NCI-H1092 treated with DMSO at 0.1 percent for 48 hours (cell line): ENCODE results near the gene CETP.

Experiments used
- DNase-seq: peaks from one replicate; lab custom pipeline; 2025; lab: John Stamatoyannopoulos, UW

CETP gene

DNA sequence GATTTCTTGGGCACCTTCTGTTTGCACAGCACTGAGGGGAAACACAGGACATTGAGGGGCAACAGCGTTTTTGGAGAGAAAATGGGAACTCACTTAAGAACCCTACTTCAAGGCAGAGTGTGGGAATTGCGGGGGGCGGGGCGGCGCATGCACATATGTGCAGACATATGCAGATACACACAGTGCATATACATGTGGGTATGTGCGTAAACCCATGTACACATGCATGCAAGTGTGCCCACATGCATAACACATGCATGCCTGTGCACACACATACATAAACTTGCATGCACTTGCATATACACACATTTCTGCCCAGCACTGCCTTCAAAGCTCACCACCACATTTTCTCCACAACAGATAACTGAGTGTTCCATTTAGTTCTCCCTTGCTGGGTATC lies 60.0 kb downstream of the CETP start:
- no peak for DNase-seq

DNA sequence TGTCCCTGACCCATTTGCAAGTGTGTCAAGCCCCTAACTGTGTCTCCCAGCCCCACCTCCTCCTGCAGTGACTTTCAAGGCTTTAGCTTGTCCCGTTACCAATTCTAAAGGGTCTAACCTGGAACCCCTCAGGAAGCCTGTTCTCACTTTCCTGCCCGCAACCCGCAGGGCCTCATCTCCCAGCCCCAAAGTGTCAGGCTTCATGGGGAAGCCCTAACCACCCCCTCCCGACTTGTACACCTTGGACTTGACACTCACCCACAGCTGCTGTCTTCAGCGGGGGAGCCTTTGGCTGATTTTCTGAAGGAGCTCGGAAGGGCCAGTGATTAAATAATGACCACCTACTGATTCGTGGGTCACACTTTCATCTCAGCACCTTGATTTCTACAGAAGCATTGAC lies 60.7 kb downstream of the CETP start:
- no peak for DNase-seq

DNA sequence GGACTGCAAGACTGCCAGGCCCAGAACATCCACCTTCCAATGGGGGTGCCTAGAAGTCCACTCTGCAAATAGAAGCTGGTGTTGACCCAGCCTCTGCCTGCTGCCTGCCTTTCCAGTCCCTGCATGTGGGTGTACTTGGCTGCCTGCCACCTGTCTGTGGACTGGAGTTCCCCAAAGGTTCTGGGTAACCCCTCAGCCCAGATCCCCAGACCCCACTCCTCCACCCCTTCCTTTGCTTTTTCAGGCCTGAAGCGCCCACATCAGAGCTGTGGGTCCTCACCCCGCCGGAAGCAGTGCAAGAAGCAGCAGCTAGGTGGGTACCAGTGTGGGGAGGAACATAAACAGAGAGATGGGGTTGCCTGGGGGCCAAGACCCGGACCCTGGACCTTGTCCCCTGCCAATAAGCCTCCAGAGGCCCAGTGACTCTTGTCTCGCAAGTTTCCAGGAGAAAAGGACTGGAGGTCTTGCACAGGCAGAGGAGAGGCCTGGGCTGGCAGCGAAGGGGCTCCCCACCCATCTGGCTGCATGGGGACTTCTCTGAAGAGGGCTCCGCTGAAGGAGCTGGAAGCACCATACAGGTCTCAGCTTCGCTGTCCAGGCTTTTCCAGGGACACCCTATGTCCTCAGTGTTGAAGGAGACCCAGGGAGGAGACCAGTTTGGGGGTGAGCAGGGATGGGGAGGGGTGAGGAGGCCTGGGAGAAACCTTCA lies 61.9 kb downstream of the CETP start:
- no peak for DNase-seq

DNA sequence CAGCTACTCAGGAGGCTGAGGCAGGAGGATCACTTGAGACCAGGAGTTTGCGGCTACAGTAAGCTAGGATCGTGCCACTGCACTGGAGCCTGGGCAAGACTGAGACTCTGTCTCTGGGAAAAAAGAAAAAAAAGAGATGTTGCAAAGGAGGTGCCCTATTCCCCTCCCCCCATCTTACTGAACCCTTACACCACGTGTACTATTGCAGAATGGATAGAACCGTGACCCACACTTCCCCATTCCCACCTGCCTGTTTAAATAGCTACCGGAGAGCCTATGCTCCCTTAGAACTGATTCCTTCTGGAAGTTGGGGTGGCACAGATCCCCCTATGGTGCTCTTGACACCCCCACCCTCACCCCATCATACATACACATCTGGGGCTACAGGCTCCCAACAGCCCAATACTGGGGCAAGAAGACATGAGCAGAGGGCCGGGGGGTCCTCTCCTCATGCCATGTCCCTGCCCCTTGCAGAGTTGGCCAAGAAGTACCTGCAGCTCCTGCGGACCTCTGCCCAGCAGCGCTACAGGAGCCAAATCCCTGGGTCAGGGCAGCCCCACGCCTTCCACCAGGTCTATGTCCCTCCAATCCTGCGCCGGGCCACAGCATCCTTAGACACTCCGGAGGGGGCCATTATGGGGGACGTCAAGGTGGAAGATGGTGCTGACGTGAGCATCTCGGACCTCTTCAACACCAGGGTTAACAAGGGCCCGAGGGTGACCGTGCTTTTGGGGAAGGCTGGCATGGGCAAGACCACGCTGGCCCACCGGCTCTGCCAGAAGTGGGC lies 63.3 kb downstream of the CETP start:
- DNase-seq, result no peak

DNA sequence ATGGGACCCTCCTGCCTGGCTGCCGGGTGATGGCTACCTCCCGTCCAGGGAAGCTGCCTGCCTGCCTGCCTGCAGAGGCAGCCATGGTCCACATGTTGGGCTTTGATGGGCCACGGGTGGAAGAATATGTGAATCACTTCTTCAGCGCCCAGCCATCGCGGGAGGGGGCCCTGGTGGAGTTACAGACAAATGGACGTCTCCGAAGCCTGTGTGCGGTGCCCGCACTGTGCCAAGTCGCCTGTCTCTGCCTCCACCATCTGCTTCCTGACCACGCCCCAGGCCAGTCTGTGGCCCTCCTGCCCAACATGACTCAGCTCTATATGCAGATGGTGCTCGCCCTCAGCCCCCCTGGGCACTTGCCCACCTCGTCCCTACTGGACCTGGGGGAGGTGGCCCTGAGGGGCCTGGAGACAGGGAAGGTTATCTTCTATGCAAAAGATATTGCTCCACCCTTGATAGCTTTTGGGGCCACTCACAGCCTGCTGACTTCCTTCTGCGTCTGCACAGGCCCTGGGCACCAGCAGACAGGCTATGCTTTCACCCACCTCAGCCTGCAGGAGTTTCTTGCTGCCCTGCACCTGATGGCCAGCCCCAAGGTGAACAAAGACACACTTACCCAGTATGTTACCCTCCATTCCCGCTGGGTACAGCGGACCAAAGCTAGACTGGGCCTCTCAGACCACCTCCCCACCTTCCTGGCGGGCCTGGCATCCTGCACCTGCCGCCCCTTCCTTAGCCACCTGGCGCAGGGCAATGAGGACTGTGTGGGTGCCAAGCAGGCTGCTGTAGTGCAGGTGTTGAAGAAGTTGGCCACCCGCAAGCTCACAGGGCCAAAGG lies 64.4 kb downstream of the CETP start:
- DNase-seq, result no peak

DNA sequence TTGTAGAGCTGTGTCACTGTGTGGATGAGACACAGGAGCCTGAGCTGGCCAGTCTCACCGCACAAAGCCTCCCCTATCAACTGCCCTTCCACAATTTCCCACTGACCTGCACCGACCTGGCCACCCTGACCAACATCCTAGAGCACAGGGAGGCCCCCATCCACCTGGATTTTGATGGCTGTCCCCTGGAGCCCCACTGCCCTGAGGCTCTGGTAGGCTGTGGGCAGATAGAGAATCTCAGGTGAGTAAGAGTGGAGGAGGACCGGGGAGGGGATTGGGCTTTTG lies 65.0 kb downstream of the CETP start:
- no peak for DNase-seq

DNA sequence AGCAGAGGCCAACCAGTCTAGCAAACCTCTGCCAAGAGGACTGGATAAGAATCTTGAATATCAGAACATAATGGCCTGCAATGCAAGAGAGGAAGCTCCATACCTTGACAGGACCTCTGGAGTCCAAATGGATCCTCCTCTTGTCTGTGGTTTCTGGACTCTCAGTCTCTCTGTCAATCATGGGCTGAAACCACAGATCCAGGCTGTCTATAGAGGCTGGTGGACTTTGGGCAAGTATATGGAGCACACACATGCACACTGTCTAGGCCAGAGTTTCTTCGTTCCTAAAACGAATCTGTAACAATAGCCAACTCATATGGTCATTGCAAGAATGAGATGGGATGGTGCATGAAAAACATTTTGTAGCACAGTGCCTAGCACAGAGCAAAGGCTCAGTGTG lies 65.3 kb downstream of the CETP start:
- DNase-seq, result no peak

DNA sequence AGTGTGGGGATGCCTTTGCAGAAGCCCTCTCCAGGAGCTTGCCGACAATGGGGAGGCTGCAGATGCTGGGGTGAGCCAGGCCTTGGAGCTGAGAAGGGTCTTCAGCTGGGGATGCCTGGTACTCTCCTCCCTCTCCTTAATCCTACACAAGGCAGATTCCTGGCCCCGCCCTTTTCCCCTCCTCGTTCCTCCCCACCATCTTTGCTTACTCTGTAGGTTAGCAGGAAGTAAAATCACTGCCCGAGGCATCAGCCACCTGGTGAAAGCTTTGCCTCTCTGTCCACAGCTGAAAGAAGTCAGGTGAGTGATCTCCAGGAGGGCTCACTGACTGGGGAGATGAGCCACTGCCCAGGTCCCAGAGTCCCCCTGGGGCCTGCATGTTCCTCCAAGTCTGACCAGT lies 66.3 kb downstream of the CETP start:
- DNase-seq, result no peak

DNA sequence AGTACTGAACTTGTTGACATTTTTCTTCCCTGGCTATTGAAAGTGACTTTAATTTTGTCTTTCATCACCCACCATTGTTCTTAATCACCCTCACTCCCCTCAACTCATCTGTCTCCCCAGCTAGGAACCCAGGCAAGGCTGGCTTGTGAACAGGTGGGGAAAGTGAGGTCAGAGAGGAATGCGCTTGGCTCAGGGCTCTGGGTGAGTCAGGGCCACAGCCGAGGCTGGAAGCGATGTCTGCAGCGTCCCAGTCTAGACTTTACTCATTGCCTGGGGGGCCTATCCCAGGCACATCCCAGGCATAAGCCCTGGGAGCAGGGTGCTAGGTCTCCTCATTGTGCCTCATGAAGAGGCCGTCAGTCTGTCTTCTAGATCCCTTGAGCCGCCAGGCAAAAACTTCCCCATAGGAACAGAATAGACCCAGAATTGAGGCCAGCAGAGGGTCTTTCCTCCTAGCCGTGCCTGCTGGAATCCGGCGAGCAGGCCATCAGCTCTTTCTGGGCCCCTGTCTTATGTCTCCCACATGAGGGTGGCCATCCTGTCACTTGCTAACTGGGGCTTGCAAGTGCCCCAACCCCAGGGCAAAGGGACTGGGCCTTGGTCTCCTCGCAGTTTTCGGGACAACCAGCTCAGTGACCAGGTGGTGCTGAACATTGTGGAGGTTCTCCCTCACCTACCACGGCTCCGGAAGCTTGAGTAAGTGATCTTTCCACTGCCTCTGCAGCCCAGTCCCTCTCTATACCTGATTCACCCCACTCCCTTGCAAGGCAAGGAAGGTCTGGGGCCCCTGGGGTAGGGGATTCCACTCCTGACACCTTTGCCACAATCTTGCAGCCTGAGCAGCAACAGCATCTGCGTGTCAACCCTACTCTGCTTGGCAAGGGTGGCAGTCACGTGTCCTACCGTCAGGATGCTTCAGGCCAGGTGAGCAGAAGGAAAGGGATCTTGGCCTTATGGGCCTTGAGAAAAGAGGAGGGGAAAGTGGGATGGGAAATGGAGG lies 67.7 kb downstream of the CETP start:
- DNase-seq, result no peak

DNA sequence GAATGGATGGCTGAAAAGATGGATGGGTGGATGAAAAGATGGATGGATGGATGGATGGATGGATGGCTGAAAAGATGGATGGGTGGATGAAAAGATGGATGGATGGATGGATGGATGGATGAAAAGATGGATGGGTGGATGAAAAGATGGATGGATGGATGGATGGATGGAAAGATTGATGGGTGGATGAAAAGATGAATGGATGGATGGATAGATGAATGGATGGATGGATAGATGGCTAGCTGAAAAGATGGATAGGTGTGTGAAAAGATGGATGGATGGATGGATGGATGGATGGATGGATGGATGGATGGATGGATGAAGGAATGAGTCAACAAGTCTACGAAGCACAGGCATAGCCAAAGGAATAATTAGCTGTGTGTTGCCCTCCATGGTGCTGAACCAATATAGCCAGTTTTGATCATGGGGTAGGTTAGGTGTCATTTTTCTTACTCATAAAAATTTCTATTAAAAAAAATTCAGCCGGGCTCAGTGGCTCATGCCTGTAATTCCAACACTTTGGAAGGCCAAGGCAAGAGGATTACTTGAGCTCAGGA lies 68.7 kb downstream of the CETP start:
- DNase-seq, result no peak

DNA sequence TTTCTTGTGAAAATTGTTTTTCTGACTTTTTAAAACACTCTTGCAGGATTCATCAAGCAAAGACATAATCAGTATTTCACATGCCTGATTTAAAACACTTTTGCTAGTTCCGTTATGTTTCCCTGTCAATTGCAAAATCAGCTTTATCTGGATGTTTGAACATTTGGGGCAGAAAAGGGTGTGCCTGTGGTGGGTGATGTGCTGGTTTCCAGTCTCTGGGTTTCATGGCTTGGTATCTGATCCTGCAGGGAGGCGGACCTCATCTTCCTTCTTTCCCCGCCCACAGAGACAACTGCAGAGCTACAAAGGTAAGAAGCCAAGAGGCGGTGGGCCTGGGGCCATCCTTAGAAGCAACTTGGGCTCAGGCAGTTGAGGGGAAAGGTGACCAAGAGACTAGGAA lies 69.4 kb downstream of the CETP start:
- DNase-seq, result no peak

DNA sequence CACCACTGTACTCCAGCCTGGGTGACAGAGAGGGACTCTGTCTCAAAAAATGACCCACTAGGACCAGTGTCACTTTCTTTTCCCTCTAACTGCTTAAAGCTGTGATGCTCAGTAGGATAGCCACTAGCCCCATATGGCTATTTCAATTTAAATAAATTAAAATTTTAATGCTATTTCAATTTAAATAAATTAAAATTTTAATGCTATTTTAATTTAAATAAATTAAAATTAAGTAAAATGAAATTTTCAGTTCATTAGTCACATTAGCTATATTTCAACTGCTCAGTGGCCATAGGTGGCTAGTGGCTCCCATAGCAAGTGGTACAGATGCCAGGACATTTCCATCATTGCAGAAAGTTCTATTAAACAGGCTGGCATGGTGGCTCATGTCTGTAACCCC lies 70.6 kb downstream of the CETP start:
- DNase-seq, result no peak

DNA sequence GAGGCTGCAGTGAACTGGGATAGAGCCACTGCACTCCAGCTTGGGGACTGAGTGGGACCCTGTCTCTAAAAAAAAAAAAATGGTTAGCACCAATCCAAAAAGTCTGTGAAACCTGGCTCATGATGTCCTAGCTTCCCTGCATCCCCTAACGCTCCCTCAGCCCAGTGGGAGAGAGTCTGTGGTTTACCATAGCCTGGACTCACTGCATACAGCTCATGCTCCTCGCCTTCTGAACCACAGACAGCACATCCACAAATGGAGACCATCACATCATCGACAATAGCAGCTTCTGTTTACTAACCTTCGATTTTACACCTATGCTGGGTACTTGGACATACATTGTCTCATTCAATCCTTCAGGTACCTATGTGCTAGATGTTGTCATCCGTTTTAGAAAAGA lies 71.2 kb downstream of the CETP start:
- no peak for DNase-seq
